Colonic mucosa (tissue), 4 donors: ENCODE measurements around the gene MED9. TPM values are rescaled to one million over a fixed set of nuclear protein-coding genes. Genes with fewer than 3 reads are reported as not detected.

Experiments used
- DNase-seq: peaks from one replicate; pipeline ENCODE4 v3.0.0-alpha.2; 2020
- H3K27ac ChIP-seq: fragments of 200-600 bp; one replicate; pipeline ENCODE4 v1.8.0; 2021
- H3K27me3 ChIP-seq: fragments of 200-600 bp; one replicate; pipeline ENCODE4 v1.8.0; 2021
- H3K36me3 ChIP-seq: fragments of 200-600 bp; one replicate; pipeline ENCODE4 v1.8.0; 2021
- H3K4me1 ChIP-seq: fragments of 200-600 bp; one replicate; pipeline ENCODE4 v1.8.0; 2021; ENCODE audit warnings: mild to moderate bottlenecking
- H3K4me3 ChIP-seq: fragments of 200-600 bp; one replicate; pipeline ENCODE4 v1.8.0; 2021
- H3K9ac ChIP-seq, 2 donors: one replicate each; pipeline ENCODE4 v1.7.0; 2013; ENCODE audit warnings: control low read depth in 2 of 2, low read depth in 2 of 2, low read length in 2 of 2
- H3K9me3 ChIP-seq: fragments of 200-600 bp; one replicate; pipeline ENCODE4 v1.8.0; 2021
- intact Hi-C: fragments of 100-400 bp; cut with DNase I; formaldehyde crosslinking; loops from one replicate; pipeline ENCODE4 v1.14.1; 2022
- total RNA-seq, 2 donors: library from RNA; stranded (reverse); fragmentation: NEBNext Ultra II Directional in 1 of 2; extraction: Animal tissue kit (Norgen Biotek cat#: 25700) in 1 of 2; gene quantifications; one replicate each; pipeline ENCODE4 v1.2.1, GENCODE V29; 2021
- TF ChIP-seq, protein P1 (sequence below): fragments of 200-600 bp; IDR thresholded peaks from one replicate; pipeline ENCODE4 v1.8.0; 2022; ENCODE audit warnings: antibody characterized with exemption, mild to moderate bottlenecking
- donor health status: healthy.
- donor health status: DM: no; HTN: no; CAD: no.
- donor health status: DM: no; HTN: no; CAD: no.

MED9 gene
- total RNA-seq, 2 donors from 2014 or later: 15.3 to 23.8 TPM

DNA sequence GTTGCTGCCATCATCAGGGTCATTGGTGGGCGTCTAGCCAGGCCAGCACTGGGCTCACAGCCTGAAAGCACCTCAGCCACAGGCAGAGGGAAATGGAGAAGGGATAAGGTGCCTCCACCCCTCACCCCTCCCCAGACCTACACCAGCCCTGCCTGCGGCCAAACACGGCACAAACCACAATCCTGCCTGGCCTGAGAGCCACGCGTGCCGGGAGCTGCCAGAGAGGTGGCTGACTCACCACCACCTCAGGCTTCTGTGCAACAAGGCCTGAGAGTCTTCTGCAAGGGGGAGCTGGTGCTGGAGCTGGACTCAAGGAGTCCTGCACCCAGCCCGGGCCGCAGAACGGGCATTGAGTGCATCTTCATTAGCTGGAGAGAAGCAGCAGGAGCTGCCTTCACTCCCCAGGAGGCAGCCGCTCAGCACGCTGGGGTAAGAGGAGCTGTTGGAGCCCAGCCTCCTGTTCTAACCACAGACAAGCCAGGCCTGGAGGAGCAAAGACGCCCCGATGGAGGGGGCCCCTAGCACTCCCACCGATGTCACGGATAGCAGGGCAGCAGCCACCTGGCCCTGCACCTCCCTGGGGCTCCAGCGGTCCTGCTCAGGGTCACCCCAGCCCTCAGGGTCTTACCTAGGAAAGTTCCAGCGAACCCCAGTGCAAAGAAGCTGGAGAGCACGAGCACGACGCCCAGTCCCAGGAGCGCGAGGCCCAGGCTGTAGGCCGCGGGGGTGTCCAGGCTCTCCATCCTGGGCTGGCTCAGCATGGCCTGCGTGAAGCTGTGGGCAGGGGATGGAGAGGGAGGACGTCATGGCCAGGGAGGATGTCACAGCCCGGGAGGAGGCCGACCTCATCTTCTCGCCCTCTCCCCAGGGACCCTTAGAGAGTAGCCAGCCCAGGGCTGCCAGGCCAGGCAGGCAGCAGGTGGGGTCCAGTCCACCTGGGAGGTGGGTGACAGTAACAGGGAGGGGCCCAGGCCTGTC lies 35.4 kb downstream of the MED9 start:
- Histone ChIP-seq H3K9ac (no peak overlapping the region), H3K27me3 (no peaks in the 10 kb centered on the region), H3K27ac (no peak overlapping the region), H3K9me3 (no peaks in the 10 kb centered on the region), H3K4me1 (no peaks in the 10 kb centered on the region), H3K4me3 (no peak overlapping the region), H3K36me3 (no peaks in the 10 kb centered on the region)
- no peak for DNase-seq
- TF ChIP-seq, protein P1, sequence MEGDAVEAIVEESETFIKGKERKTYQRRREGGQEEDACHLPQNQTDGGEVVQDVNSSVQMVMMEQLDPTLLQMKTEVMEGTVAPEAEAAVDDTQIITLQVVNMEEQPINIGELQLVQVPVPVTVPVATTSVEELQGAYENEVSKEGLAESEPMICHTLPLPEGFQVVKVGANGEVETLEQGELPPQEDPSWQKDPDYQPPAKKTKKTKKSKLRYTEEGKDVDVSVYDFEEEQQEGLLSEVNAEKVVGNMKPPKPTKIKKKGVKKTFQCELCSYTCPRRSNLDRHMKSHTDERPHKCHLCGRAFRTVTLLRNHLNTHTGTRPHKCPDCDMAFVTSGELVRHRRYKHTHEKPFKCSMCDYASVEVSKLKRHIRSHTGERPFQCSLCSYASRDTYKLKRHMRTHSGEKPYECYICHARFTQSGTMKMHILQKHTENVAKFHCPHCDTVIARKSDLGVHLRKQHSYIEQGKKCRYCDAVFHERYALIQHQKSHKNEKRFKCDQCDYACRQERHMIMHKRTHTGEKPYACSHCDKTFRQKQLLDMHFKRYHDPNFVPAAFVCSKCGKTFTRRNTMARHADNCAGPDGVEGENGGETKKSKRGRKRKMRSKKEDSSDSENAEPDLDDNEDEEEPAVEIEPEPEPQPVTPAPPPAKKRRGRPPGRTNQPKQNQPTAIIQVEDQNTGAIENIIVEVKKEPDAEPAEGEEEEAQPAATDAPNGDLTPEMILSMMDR: no peak
- intact Hi-C loops: no loop called here

DNA sequence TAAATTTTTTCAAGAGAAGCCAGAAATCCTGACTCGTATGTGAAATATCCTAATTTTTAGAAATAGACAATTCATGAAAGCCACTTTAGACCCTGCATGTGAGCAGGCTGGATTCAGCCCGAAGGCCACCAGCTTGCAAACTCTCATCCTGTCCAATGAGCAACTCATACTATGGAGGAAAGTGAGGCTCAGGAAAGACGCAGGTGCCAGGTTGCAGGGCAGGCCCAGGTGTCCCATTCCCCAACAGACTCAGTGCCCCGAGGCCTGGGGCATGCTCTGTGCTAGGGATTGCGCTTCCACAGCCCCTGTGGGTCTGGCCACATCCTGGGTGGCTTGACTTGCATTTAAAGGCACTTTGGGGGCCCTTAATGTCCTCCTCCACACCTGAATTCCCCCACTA lies 36.1 kb downstream of the MED9 start:
- DNase-seq: no peak
- TF ChIP-seq, protein P1: no peak
- no peaks in the 10 kb centered on the region for H3K9me3 ChIP-seq
- H3K27ac ChIP-seq: no peak overlapping the region
- H3K9ac ChIP-seq: no peak overlapping the region
- no peak overlapping the region for H3K4me3 ChIP-seq
- no peaks in the 10 kb centered on the region for H3K36me3 ChIP-seq
- H3K27me3 ChIP-seq: no peaks in the 10 kb centered on the region
- no peaks in the 10 kb centered on the region for H3K4me1 ChIP-seq
- intact Hi-C loops: no loop called here

DNA sequence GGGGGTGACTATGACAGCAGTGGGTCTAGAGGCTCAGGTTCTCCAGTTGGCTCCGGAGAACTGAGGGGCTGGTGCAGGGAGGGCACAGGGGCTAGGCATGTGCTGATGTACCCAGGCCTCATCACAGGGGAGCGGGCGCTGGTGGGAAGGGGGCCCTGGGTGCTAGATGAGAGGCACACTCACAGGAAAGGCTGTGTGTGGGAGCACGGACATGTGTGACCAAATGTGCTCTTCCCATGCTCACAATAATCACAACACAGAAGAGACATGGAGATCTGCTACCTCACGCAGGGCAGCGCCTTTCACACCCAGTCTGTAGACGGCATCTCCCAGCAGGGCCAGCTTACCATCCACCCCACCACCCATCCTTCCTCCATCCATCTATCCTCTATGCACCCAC lies 36.8 kb downstream of the MED9 start:
- Histone ChIP-seq H3K9me3 (no peaks in the 10 kb centered on the region), H3K9ac (no peak overlapping the region), H3K4me3 (no peak overlapping the region), H3K27ac (no peak overlapping the region), H3K36me3 (no peaks in the 10 kb centered on the region), H3K27me3 (no peaks in the 10 kb centered on the region), H3K4me1 (no peaks in the 10 kb centered on the region)
- DNase-seq: no peak
- intact Hi-C loops: no loop called here
- TF ChIP-seq, protein P1: no peak

DNA sequence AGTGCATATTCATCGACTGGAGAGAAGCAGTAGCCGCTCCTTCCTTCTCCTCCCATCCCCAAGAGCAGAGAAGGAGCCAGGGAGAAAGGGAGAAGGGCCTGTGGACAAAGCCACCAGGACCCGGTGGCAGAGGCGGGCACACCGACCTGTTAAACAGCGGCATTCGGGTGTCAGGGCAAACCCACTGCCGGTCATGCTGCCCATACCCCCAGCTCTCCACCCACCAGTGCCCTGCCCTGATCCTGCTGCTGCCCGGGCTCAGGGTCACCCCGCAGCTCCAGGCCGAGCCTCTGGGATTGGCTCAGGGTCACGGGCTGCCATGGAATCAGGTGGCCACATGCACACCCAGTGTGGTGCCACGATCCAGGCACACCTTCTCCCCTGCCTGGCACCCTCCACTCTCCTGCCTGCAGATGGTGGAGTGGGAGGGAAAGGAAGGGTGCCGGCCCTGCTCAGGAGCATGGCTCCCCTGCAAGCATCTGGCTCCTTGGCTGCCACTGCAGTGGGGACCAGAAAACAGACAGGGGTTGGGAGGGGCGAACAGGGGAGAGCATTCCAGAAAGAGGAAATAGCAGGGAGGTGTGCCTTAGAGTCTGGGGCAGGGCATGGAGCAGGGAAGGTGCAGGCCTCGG lies 37.7 kb downstream of the MED9 start:
- intact Hi-C loops: no loop called here
- Histone ChIP-seq H3K4me3 (no peak overlapping the region), H3K27me3 (no peaks in the 10 kb centered on the region), H3K36me3 (no peaks in the 10 kb centered on the region), H3K27ac (no peak overlapping the region), H3K9ac (no peak overlapping the region), H3K9me3 (no peaks in the 10 kb centered on the region), H3K4me1 (no peaks in the 10 kb centered on the region)
- TF ChIP-seq, protein P1: no peak
- no peak for DNase-seq

DNA sequence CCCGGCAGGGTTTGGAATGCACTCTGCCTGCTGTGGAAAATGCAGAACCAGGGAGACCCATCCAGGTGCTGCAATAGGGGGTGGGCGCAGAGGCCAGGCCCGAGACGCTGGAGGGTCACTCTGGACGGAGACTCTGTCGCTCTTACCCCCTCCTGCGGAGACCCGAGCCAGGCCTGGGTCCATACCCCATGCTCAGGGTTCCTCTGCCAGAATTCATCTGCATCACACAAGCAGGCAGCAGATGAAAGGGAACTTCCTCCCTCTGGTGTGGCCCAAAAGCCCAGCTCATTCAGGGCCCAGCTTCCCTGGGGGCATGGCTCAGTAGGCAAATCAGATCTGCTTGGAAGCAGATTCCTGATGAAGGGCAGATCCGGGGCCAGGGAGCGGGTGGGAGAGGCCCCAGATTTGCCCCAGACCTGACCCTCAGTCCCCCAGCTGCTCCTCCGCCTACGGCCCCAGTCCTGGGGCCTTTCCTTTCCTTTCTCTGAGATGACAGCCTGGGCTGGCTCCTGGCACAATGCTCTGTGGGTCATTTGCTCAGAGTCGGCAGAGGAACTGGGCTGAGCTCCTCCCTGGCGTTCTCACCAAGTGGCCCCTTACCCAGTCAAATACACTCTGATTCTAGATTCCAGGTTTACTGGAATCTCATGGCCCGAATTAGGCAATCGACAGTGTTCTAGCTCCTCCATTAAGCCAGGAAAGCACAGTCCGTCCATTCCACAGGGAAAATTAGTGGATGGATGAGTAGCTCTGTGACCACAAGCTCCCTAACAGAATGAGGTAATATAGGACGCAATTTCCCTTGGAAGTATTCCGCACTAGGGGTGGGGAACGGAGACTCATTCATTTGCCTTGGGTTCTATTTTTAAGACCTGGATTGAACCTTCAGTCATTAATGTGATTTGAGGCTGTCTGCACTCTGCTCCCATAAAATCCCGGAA lies 38.5 kb downstream of the MED9 start:
- Histone ChIP-seq H3K36me3 (no peaks in the 10 kb centered on the region), H3K4me1 (no peaks in the 10 kb centered on the region), H3K9ac (no peak overlapping the region), H3K9me3 (no peaks in the 10 kb centered on the region), H3K27ac (no peak overlapping the region), H3K27me3 (no peaks in the 10 kb centered on the region), H3K4me3 (no peak overlapping the region)
- intact Hi-C loops: no loop called here
- TF ChIP-seq, protein P1: no peak
- no peak for DNase-seq
